Osteocyte (in vitro differentiated cells): ENCODE measurements around the gene PACS1. TPM values are rescaled to one million over a fixed set of nuclear protein-coding genes. Genes with fewer than 3 reads are reported as not detected.

Source experiments
- DNase-seq: peaks from one replicate; pipeline ENCODE4 v3.0.0; 2021; ENCODE audit warnings: mixed read lengths; ENCODE audit not compliant: unreplicated experiment; ENCODE audit errors: extremely low spot score
- H3K27ac Mint-ChIP-seq: one replicate; pipeline ENCODE4 v1.8.0; 2021; ENCODE audit warnings: mild to moderate bottlenecking, mixed read lengths; ENCODE audit not compliant: unreplicated experiment
- H3K27me3 Mint-ChIP-seq: one replicate; pipeline ENCODE4 v1.8.0; 2021; ENCODE audit warnings: mixed read lengths; ENCODE audit not compliant: unreplicated experiment
- H3K36me3 Mint-ChIP-seq: one replicate; pipeline ENCODE4 v1.8.0; 2021; ENCODE audit warnings: mixed read lengths; ENCODE audit not compliant: unreplicated experiment
- H3K4me1 Mint-ChIP-seq: one replicate; pipeline ENCODE4 v1.8.0; 2021; ENCODE audit warnings: mixed read lengths; ENCODE audit not compliant: unreplicated experiment
- H3K4me3 Mint-ChIP-seq: one replicate; pipeline ENCODE4 v1.8.0; 2021; ENCODE audit warnings: mild to moderate bottlenecking, moderate library complexity, mixed read lengths; ENCODE audit not compliant: unreplicated experiment
- H3K9me3 Mint-ChIP-seq: one replicate; pipeline ENCODE4 v1.8.0; 2021; ENCODE audit warnings: mixed read lengths; ENCODE audit not compliant: unreplicated experiment
- total RNA-seq: library from RNA; stranded (reverse); gene quantifications from 2 replicates; pipeline ENCODE4 v1.2.1, GENCODE V29; 2021
- TF ChIP-seq, protein P1 (sequence below): fragments of 200-600 bp; sonication (generic); IDR thresholded peaks from 2 replicates; pipeline ENCODE4 v1.5.0; 2021; ENCODE audit warnings: antibody characterized with exemption, mild to moderate bottlenecking, moderate library complexity

Gene PACS1
- total RNA-seq, 1 donor from 2014 or later = 83.8 TPM

- no peaks in the 10 kb centered on the region for H3K27me3 Mint-ChIP-seq
- TF ChIP-seq, protein P1, sequence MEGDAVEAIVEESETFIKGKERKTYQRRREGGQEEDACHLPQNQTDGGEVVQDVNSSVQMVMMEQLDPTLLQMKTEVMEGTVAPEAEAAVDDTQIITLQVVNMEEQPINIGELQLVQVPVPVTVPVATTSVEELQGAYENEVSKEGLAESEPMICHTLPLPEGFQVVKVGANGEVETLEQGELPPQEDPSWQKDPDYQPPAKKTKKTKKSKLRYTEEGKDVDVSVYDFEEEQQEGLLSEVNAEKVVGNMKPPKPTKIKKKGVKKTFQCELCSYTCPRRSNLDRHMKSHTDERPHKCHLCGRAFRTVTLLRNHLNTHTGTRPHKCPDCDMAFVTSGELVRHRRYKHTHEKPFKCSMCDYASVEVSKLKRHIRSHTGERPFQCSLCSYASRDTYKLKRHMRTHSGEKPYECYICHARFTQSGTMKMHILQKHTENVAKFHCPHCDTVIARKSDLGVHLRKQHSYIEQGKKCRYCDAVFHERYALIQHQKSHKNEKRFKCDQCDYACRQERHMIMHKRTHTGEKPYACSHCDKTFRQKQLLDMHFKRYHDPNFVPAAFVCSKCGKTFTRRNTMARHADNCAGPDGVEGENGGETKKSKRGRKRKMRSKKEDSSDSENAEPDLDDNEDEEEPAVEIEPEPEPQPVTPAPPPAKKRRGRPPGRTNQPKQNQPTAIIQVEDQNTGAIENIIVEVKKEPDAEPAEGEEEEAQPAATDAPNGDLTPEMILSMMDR = no peak
- H3K27ac Mint-ChIP-seq = no peak overlapping the region
- H3K4me3 Mint-ChIP-seq = no peak overlapping the region
- H3K9me3 Mint-ChIP-seq = no peaks in the 10 kb centered on the region
- peaks cover 1% of the 10 kb centered on the region for H3K4me1 Mint-ChIP-seq
- peaks cover 37% of the 10 kb centered on the region for H3K36me3 Mint-ChIP-seq
- no peak for DNase-seq
Measured at GRCh38 chr11:66221012-66221411, 150.9 kb downstream of the PACS1 start.

- H3K27ac Mint-ChIP-seq = peak overlapping the region; percentile 34
- DNase-seq = no peak
Measured at GRCh38 chr11:66221726-66222236, 151.7 kb downstream of the PACS1 start.

DNA sequence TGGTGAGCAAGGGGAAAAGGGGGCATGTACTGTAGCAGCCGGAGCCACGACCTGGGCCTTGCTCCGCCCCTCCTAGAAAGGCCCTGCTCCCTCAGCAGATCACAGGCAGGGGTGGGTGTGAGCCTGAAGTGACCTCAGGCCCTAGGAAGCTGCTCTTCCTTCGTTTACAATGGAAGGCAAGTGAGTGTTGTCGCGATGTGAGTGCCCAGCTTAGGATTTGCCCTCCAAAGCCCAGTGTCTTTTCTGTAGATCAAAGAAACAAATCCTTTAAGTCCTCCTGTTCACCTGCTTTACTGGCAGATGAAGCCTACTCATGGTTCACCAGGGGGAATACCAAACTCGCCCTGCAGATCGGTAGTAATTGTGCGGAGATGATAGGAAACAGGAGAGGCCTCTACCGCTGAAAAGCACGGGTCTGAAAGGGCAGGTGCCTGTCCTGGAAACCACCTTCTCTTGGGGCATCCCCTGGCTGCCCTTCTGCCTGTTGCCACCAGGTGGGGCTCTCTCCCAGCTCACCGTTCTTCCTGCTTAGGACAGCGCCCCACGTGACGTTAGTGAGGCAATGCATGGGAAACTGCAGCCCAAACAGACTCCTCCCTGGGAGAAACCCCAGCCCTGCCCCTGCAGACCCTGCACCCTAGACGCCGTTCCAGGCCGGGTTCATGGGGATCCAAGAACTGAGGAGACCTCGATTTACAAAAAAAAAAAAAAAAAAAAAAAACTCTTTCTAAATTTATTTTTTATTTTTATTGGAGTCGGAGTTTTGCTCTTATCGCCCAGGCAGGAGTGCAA, 152.5 kb downstream of the PACS1 start:
- no peaks in the 10 kb centered on the region for H3K9me3 Mint-ChIP-seq
- peaks cover 31% of the 10 kb centered on the region for H3K36me3 Mint-ChIP-seq
- H3K27ac Mint-ChIP-seq = peak overlapping the region; percentile 2
- DNase-seq = peak; percentile 94
- peaks cover 1% of the 10 kb centered on the region for H3K4me1 Mint-ChIP-seq
- TF ChIP-seq, protein P1 = peak; percentile 99
- H3K4me3 Mint-ChIP-seq = no peak overlapping the region
- no peaks in the 10 kb centered on the region for H3K27me3 Mint-ChIP-seq

More at GRCh38 chr11:66221726-66222236, 151.7 kb downstream of the PACS1 start:
- H3K9me3 Mint-ChIP-seq = no peaks in the 10 kb centered on the region
- H3K4me3 Mint-ChIP-seq = no peak overlapping the region
- H3K4me1 Mint-ChIP-seq = peaks cover 1% of the 10 kb centered on the region
- H3K36me3 Mint-ChIP-seq = peaks cover 30% of the 10 kb centered on the region
- TF ChIP-seq, protein P1 = no peak
- no peaks in the 10 kb centered on the region for H3K27me3 Mint-ChIP-seq

- no peak for DNase-seq
- peaks cover 1% of the 10 kb centered on the region for H3K4me1 Mint-ChIP-seq
- no peaks in the 10 kb centered on the region for H3K9me3 Mint-ChIP-seq
- peaks cover 28% of the 10 kb centered on the region for H3K36me3 Mint-ChIP-seq
- H3K27me3 Mint-ChIP-seq = no peaks in the 10 kb centered on the region
- no peak overlapping the region for H3K4me3 Mint-ChIP-seq
- TF ChIP-seq, protein P1 = no peak
- H3K27ac Mint-ChIP-seq = no peak overlapping the region
Measured at GRCh38 chr11:66224226-66224855, 154.3 kb downstream of the PACS1 start.

- H3K36me3 Mint-ChIP-seq = peaks cover 28% of the 10 kb centered on the region
- no peaks in the 10 kb centered on the region for H3K27me3 Mint-ChIP-seq
- TF ChIP-seq, protein P1 = no peak
- no peak overlapping the region for H3K4me3 Mint-ChIP-seq
- peaks cover 1% of the 10 kb centered on the region for H3K4me1 Mint-ChIP-seq
- no peaks in the 10 kb centered on the region for H3K9me3 Mint-ChIP-seq
- H3K27ac Mint-ChIP-seq = no peak overlapping the region
- DNase-seq = no peak
Measured at GRCh38 chr11:66225066-66225465, 155.0 kb downstream of the PACS1 start.
